ENCODE results near the gene ANTXR1.

Gene ANTXR1

GRCh38 chr2:69013142-69013839 lies at the start of gene ANTXR1:
Gene ANTXR1, plus strand, starts transcription at chr2:69013179. Its CDS starts 321 bp downstream, at chr2:69013500.
- peak in 51 of 58 donors; percentile 13 to 74 (median 51) for DNase-seq

GRCh38 chr2:68964282-68964681 lies 48.7 kb upstream of the ANTXR1 start:
- no peak for DNase-seq

- DNase-seq, result no peak
These were observed 44.8 kb upstream of the ANTXR1 start for GRCh38 chr2:68968221-68968620.

GRCh38 chr2:68969736-68970490 lies 43.1 kb upstream of the ANTXR1 start:
- no peak for DNase-seq

- no peak for DNase-seq
These were observed 42.3 kb upstream of the ANTXR1 start for GRCh38 chr2:68970566-68971265.

- DNase-seq, result no peak
These were observed 41.3 kb upstream of the ANTXR1 start for GRCh38 chr2:68971591-68972231.

- no peak for DNase-seq
These were observed 38.7 kb upstream of the ANTXR1 start, which contains the start of gene GKN1 for GRCh38 chr2:68974251-68974650. Gene GKN1, plus strand, starts transcription at chr2:68974636. Its CDS starts 42 bp downstream, at chr2:68974678.

- DNase-seq, result peak in 1 of 58 donors; percentile 5
These were observed 37.9 kb upstream of the ANTXR1 start for GRCh38 chr2:68974946-68975665.

- DNase-seq, result no peak
These were observed 37.1 kb upstream of the ANTXR1 start for GRCh38 chr2:68975844-68976243.

- DNase-seq, result no peak
These were observed 35.5 kb upstream of the ANTXR1 start for GRCh38 chr2:68977453-68977852.

- no peak for DNase-seq
These were observed 34.9 kb upstream of the ANTXR1 start for GRCh38 chr2:68978098-68978497.

- DNase-seq, result no peak
These were observed 32.0 kb upstream of the ANTXR1 start for GRCh38 chr2:68980956-68981355.

- DNase-seq, result peak in 11 of 58 donors; percentile 2 to 29 (median 13)
These were observed 25.9 kb upstream of the ANTXR1 start for GRCh38 chr2:68987021-68987503.

GRCh38 chr2:68989035-68989434 lies 23.9 kb upstream of the ANTXR1 start:
- DNase-seq, result no peak

- DNase-seq, result no peak
These were observed 20.6 kb upstream of the ANTXR1 start for GRCh38 chr2:68992341-68992740.

- no peak for DNase-seq
These were observed 20.0 kb upstream of the ANTXR1 start for GRCh38 chr2:68992933-68993332.

- DNase-seq, result no peak
These were observed 19.3 kb upstream of the ANTXR1 start for GRCh38 chr2:68993660-68994059.

GRCh38 chr2:68994864-68995263 lies 18.1 kb upstream of the ANTXR1 start:
- DNase-seq, result no peak

GRCh38 chr2:68995916-68996315 lies 17.1 kb upstream of the ANTXR1 start:
- DNase-seq, result no peak

GRCh38 chr2:68997401-68997800 lies 15.6 kb upstream of the ANTXR1 start:
- DNase-seq, result no peak

- DNase-seq, result no peak
These were observed 11.1 kb upstream of the ANTXR1 start for GRCh38 chr2:69001879-69002278.
